ENCODE measurements around the gene MPP2.

GRCh38 chr17:43846221-43846712, 61.1 kb downstream of the MPP2 start:
- TF ChIP-seq POLR2AphosphoS5 (IDR thresholded peaks at IDR 0.05; ENCODE audit: insufficient read depth, low read depth, low read length) (no peak), EZH2 (IDR thresholded peaks at IDR 0.05; ENCODE audit: borderline replicate concordance, low read depth, low read length, severe bottlenecking) (no peak), POLR2A (IDR thresholded peaks at IDR 0.05; ENCODE audit: low read depth, low read length) (no peak), GATA2 (IDR thresholded peaks at IDR 0.05; ENCODE audit: insufficient read depth, insufficient read length, low read depth, low read length) (no peak)
- TF ChIP-seq, protein P1, sequence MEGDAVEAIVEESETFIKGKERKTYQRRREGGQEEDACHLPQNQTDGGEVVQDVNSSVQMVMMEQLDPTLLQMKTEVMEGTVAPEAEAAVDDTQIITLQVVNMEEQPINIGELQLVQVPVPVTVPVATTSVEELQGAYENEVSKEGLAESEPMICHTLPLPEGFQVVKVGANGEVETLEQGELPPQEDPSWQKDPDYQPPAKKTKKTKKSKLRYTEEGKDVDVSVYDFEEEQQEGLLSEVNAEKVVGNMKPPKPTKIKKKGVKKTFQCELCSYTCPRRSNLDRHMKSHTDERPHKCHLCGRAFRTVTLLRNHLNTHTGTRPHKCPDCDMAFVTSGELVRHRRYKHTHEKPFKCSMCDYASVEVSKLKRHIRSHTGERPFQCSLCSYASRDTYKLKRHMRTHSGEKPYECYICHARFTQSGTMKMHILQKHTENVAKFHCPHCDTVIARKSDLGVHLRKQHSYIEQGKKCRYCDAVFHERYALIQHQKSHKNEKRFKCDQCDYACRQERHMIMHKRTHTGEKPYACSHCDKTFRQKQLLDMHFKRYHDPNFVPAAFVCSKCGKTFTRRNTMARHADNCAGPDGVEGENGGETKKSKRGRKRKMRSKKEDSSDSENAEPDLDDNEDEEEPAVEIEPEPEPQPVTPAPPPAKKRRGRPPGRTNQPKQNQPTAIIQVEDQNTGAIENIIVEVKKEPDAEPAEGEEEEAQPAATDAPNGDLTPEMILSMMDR (IDR thresholded peaks at IDR 0.05; ENCODE audit: extremely low read depth in 1 of 2, insufficient read depth in 1 of 2, low read depth in 1 of 2, low read length in 2 of 2) = peak; percentile 95 to 99
